Tibial nerve (tissue), 4 donors: ENCODE measurements around the gene ASTN2. TPM values are rescaled to one million over a fixed set of nuclear protein-coding genes. Genes with fewer than 3 reads are reported as not detected.

ENCODE experiments used
- DNase-seq, 2 donors: peaks; one replicate each; pipeline ENCODE4 v3.0.0-alpha.2; 2019; ENCODE audit warnings: low spot score in 2 of 2
- H3K27ac ChIP-seq, 4 donors: fragments of 200-600 bp; sonication (generic) in 3 of 4; one replicate each; pipeline ENCODE4 v1.5.1; 2017 to 2019; ENCODE audit warnings: mild to moderate bottlenecking in 1 of 4
- H3K27me3 ChIP-seq, 2 donors: fragments of 200-600 bp; sonication (generic) in 1 of 2; one replicate each; pipeline versions ENCODE4 v1.5.1 to v1.6.0; 2017 to 2019
- H3K36me3 ChIP-seq, 3 donors: fragments of 200-600 bp; sonication (generic); one replicate each; pipeline ENCODE4 v1.5.1; 2018 to 2019
- H3K4me1 ChIP-seq, 4 donors: fragments of 200-600 bp; sonication (generic) in 3 of 4; one replicate each; pipeline ENCODE4 v1.5.1; 2017 to 2019
- H3K4me3 ChIP-seq, 4 donors: fragments of 200-600 bp; sonication (generic) in 3 of 4; one replicate each; pipeline ENCODE4 v1.5.1; 2017 to 2019; ENCODE audit warnings: mild to moderate bottlenecking in 1 of 4, moderate library complexity in 1 of 4
- H3K9me3 ChIP-seq, 4 donors: fragments of 200-600 bp; sonication (generic) in 3 of 4; one replicate each; pipeline ENCODE4 v1.5.1; 2017 to 2019
- CTCF ChIP-seq, 5 experiments: fragments of 200-600 bp in 3 of 5; fragments of 450-650 bp in 2 of 5; sonication (generic) in 3 of 5; IDR thresholded peaks; one replicate each; pipeline ENCODE4 v1.5.1; 2016 to 2019; ENCODE audit warnings: antibody characterized with exemption in 5 of 5, mild to moderate bottlenecking in 3 of 5, moderate library complexity in 2 of 5
- EP300 ChIP-seq, 2 donors: sonication (generic); formaldehyde crosslinking; IDR thresholded peaks; one replicate each; pipeline ENCODE4 v1.6.1; 2017; ENCODE audit warnings: antibody characterized with exemption in 2 of 2, mild to moderate bottlenecking in 1 of 2
- POLR2A ChIP-seq, 2 donors: fragments of 450-650 bp; IDR thresholded peaks; one replicate each; pipeline ENCODE4 v1.6.1; 2017; ENCODE audit warnings: antibody characterized with exemption in 2 of 2, mild to moderate bottlenecking in 2 of 2, moderate library complexity in 2 of 2
- WGBS, 2 donors: methylation state at CpG; one replicate each; pipeline ENCODE4 v1.1.5; 2018; 5-methylcytosine and 5-hydroxymethylcytosine counted together
- total RNA-seq, 4 donors: library from RNA; depleted of rRNA; stranded (reverse); fragments of >200 nt; gene quantifications; one replicate each; pipeline ENCODE4 v1.1.0, GENCODE V29; 2016

The ASTN2 gene
- total RNA-seq, 4 donors from 2014 or later = 9.0 to 14.9 (median 12.3) TPM

DNA sequence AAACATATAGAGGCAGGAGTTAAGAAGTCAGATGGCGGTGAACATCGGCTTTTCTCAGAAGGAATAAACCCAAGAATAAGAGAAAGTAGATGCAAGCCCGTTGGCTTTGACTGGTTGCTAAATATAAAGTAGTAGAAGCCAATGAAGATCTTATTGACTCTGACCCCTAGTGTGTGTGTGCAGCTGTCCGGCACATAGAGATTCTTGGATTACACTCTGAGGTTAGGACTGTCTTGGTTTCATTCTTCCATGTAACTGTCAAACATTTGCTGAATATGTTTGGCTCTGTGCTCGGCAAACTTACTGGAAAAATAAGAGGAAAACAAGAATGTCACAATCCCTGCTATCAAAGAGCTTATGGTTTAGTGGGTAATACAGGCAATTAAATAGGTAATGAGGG, 54.9 kb downstream of the ASTN2 start:
- Histone ChIP-seq H3K4me1 (no peaks in the 10 kb centered on the region), H3K36me3 (no peaks in the 10 kb centered on the region), H3K27me3 (no peaks in the 10 kb centered on the region), H3K4me3 (no peak overlapping the region), H3K27ac (no peak overlapping the region), H3K9me3 (no peaks in the 10 kb centered on the region)
- WGBS, 2 donors = 76 to 80% methylated on average over 5 of the region's 5 CpGs
- no peak for DNase-seq
- TF ChIP-seq CTCF (IDR thresholded peaks at IDR 0.05) (no peak), EP300 (IDR thresholded peaks at IDR 0.05) (no peak), POLR2A (IDR thresholded peaks at IDR 0.05) (no peak)

- Histone ChIP-seq H3K9me3 (no peaks in the 10 kb centered on the region), H3K27me3 (no peaks in the 10 kb centered on the region), H3K4me3 (no peak overlapping the region), H3K36me3 (no peaks in the 10 kb centered on the region), H3K27ac (no peak overlapping the region), H3K4me1 (no peaks in the 10 kb centered on the region)
- 50 to 52% methylated on average over 3 of the region's 3 CpGs for WGBS, 2 donors
- no peak for DNase-seq
- TF ChIP-seq CTCF (IDR thresholded peaks at IDR 0.05) = no peak
- TF ChIP-seq EP300 (IDR thresholded peaks at IDR 0.05) = no peak
- no peak for TF ChIP-seq POLR2A (IDR thresholded peaks at IDR 0.05)
Measured at GRCh38 chr9:117355542-117355941, 59.3 kb downstream of the ASTN2 start.

DNA sequence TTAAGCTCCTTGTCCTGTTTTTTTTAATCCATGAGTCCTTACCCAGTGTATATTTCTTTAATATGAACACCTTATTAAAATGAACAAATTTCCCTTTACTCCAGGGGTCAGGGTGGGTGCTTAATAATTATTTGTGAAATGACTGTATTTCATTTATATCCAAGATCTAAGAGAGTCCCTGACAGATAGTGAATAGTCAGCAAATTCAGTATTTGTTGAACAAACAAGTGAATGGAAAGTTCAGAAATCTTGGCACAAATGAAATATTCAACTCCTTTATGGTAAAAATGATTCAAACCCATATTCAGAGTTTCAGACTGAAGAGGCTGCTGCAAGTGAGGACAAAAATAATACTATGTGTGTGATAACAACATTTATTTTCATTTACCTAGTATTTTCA, 59.9 kb downstream of the ASTN2 start:
- no peaks in the 10 kb centered on the region for H3K4me1 ChIP-seq
- no peak overlapping the region for H3K27ac ChIP-seq
- no peak for TF ChIP-seq POLR2A (IDR thresholded peaks at IDR 0.05)
- TF ChIP-seq CTCF (IDR thresholded peaks at IDR 0.05) = no peak
- no peak for TF ChIP-seq EP300 (IDR thresholded peaks at IDR 0.05)

DNA sequence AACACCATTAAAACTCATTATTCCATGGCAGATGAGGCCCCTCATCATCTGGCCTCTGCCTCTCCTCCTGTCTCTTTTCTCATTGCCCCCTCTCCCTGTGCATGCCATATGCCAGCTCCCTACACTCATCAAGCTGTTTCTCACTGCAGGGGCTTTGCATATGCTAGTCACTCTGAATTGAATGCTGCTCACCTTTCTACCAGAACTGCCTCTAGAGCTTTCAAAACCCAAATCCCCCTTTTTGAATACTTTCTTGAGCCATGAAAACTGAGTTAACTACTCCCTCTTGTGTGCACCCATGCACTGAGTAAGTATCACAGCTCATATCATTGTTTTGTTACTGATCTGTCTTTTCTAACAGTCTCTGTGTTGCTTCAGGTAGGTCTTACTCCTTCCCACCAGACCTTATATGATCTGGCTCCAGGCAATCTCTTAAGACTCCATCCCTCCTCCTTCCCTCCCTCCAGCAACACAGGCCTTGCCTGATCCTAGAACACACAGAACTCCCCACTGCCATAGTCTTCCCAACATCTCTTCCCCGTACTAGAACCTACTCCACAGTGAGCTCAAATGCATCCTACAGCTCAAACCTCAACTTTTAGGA, 60.5 kb downstream of the ASTN2 start:
- Histone ChIP-seq H3K4me3 (no peak overlapping the region), H3K27me3 (no peaks in the 10 kb centered on the region), H3K27ac (no peak overlapping the region), H3K36me3 (no peaks in the 10 kb centered on the region), H3K9me3 (no peaks in the 10 kb centered on the region), H3K4me1 (no peaks in the 10 kb centered on the region)
- DNase-seq = no peak
- 92 to 93% methylated on average over 1 of the region's 1 CpG for WGBS, 2 donors
- TF ChIP-seq POLR2A (IDR thresholded peaks at IDR 0.05) (no peak), CTCF (IDR thresholded peaks at IDR 0.05) (no peak), EP300 (IDR thresholded peaks at IDR 0.05) (no peak)

More for the DNA sequence above, 59.9 kb downstream of the ASTN2 start:
- H3K27me3 ChIP-seq = no peaks in the 10 kb centered on the region
- H3K9me3 ChIP-seq = no peaks in the 10 kb centered on the region
- H3K4me3 ChIP-seq = no peak overlapping the region
- DNase-seq = no peak
- H3K36me3 ChIP-seq = no peaks in the 10 kb centered on the region

DNA sequence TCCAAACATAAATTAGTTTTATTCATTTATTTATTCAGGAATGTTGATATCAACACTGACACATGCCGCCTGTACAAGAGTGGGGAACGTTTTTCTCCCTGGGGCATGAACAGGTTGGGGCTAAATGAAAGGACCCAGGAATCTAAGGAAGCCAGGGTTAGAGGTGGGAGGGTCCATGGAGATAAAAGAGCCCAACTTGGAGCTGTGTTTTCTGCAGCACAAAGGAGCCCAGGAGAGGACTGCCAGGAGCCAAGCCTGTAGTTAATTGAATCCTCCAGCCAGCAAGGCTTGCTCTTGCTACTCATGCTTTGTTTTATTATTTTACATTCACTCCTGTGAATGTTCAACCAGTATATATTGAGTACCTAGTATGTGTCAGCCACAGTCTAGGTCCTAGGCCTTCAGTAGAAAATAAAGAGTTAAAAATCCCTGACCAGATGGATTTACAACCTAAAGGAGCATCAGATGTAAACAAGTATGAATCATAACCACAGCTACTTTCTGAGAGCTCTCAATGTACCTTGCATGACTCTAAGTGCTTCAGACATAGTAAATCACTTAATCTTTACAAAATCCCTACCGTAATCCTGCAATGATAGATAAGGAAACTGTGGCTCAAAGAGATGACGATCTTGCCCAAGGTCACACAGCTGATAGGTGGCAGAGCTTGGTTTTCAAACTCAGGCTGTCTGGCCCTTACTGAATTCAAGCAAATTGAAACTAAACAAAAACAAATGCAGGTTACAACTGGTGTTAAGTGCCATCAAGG, 69.8 kb downstream of the ASTN2 start:
- WGBS, 2 donors = 52 to 59% methylated on average over 4 of the region's 4 CpGs
- no peaks in the 10 kb centered on the region for H3K36me3 ChIP-seq

More for the DNA sequence above, 69.8 kb downstream of the ASTN2 start:
- Histone ChIP-seq H3K4me1 (no peaks in the 10 kb centered on the region), H3K27me3 (no peaks in the 10 kb centered on the region), H3K9me3 (peaks cover 0 to 4% (median 0%) of the 10 kb centered on the region in 4 donors), H3K4me3 (no peak overlapping the region), H3K27ac (no peak overlapping the region)
- no peak for DNase-seq
- no peak for TF ChIP-seq CTCF (IDR thresholded peaks at IDR 0.05)
- TF ChIP-seq POLR2A (IDR thresholded peaks at IDR 0.05) = no peak
- TF ChIP-seq EP300 (IDR thresholded peaks at IDR 0.05) = no peak
